Neural crest cell (in vitro differentiated cells): ENCODE data around the gene VRK2. TPM values are rescaled to one million over a fixed set of nuclear protein-coding genes. Genes with fewer than 3 reads are reported as not detected.
"Not testable (repeated sequence)": the region's sequence is repeated elsewhere in the genome, so short reads cannot be mapped to it uniquely, and the experiment has no call there.

ENCODE experiments used
- DNase-seq: peaks from one replicate; pipeline ENCODE4 v3.0.0; 2021; ENCODE audit warnings: low read depth, mixed read lengths, low spot score
- H3K27ac Mint-ChIP-seq: one replicate; pipeline ENCODE4 v1.8.0; 2021; ENCODE audit warnings: mild to moderate bottlenecking, mixed read lengths; ENCODE audit not compliant: unreplicated experiment
- H3K27me3 Mint-ChIP-seq: 2 replicates; pipeline ENCODE4 v1.8.0; 2021; ENCODE audit warnings: low read depth, mild to moderate bottlenecking, mixed read lengths
- H3K36me3 Mint-ChIP-seq: 2 replicates; pipeline ENCODE4 v1.8.0; 2021; ENCODE audit warnings: low read depth, mild to moderate bottlenecking, mixed read lengths
- H3K4me1 Mint-ChIP-seq: 2 replicates; pipeline ENCODE4 v1.8.0; 2021; ENCODE audit warnings: mixed read lengths
- H3K4me3 Mint-ChIP-seq: one replicate; pipeline ENCODE4 v1.8.0; 2021; ENCODE audit warnings: mild to moderate bottlenecking, mixed read lengths
- H3K9me3 Mint-ChIP-seq: 2 replicates; pipeline ENCODE4 v1.8.0; 2021; ENCODE audit warnings: mixed read lengths
- total RNA-seq: library from RNA; stranded (reverse); gene quantifications from 2 replicates; pipeline ENCODE4 v1.2.1, GENCODE V29; 2021
- TF ChIP-seq, protein P1 (sequence below): fragments of 200-600 bp; sonication (generic); conservative IDR thresholded peaks from 2 replicates; pipeline ENCODE4 v1.5.0; 2021; ENCODE audit warnings: antibody characterized with exemption, mild to moderate bottlenecking

Gene VRK2
- total RNA-seq, 1 donor from 2014 or later: 21.4 TPM

DNA sequence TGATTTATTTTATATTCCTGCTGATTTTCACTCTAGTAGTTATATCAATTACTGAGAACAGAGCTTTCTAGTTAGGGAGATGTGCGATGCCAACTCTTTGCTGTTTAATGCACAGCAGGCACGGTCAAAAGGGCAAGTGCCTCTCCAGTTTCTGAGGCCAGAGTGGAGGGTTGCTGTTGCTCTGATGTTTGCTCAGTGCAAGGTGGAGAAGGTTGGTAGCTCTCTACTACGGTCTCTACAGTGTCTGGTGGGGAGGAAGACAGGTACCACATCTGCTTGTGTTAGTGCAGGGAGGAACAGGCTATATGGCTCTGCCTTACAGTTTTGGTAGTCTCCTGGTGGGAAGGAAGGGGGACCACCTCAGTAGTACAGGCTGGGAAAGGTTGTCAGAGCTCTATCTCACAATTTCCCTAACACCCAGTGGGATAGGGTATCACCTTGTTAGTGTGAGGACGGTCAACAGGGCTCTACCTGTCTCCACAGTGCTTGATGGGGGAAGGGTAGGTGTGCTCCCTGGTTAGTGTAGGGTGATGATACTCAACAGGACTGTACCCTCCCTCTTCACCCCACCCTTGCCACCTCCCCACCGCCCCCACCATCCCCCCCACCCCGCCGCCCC, 108.7 kb downstream of the VRK2 start:
- no peaks in the 10 kb centered on the region for H3K4me1 Mint-ChIP-seq
- TF ChIP-seq, protein P1, sequence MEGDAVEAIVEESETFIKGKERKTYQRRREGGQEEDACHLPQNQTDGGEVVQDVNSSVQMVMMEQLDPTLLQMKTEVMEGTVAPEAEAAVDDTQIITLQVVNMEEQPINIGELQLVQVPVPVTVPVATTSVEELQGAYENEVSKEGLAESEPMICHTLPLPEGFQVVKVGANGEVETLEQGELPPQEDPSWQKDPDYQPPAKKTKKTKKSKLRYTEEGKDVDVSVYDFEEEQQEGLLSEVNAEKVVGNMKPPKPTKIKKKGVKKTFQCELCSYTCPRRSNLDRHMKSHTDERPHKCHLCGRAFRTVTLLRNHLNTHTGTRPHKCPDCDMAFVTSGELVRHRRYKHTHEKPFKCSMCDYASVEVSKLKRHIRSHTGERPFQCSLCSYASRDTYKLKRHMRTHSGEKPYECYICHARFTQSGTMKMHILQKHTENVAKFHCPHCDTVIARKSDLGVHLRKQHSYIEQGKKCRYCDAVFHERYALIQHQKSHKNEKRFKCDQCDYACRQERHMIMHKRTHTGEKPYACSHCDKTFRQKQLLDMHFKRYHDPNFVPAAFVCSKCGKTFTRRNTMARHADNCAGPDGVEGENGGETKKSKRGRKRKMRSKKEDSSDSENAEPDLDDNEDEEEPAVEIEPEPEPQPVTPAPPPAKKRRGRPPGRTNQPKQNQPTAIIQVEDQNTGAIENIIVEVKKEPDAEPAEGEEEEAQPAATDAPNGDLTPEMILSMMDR: no peak
- H3K36me3 Mint-ChIP-seq: peaks cover 22% of the 10 kb centered on the region
- no peaks in the 10 kb centered on the region for H3K9me3 Mint-ChIP-seq
- no peak for DNase-seq
- no peak overlapping the region for H3K27ac Mint-ChIP-seq
- H3K27me3 Mint-ChIP-seq: no peaks in the 10 kb centered on the region
- no peak overlapping the region for H3K4me3 Mint-ChIP-seq

DNA sequence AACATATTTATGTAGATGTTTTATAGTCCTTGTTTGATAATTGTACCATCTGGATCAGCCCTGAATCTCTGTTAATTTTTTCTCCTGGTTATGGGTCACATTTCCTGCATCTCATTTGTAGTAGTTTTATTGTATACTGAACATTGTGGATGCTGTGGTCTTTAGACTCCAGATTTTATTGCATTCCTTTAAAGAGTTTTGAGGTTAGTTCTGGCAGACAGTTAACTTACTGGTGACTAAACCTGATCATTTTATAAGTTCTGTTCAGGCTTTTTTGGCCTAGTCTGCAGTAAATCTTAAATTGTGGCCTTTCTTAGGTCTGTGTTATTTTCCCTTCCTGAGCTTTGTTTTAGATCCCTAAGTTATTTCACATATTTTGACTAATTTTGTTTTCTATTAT, 110.2 kb downstream of the VRK2 start:
- Mint-ChIP-seq H3K27me3 (no peaks in the 10 kb centered on the region), H3K9me3 (no peaks in the 10 kb centered on the region), H3K36me3 (peaks cover 25% of the 10 kb centered on the region), H3K27ac (no peak overlapping the region), H3K4me3 (no peak overlapping the region), H3K4me1 (no peaks in the 10 kb centered on the region)
- TF ChIP-seq, protein P1: no peak
- no peak for DNase-seq

DNA sequence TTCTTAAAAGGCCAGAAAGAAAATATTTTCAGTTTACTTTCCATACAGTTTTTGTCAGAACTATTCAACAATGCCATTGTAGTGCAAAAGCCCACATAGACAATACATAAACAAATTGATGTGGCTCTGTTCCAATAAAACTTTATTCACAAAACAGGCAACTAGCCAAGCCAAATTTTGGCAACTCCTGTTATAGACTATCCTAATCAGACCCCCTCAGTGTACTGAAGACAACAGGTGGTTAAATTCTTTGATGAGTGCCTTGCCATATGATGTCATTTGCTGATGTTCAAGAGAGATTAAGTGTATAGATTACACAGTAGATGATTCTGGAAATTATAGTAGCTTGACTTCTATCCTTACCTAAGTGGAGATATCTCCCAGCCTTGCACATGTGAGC, 111.1 kb downstream of the VRK2 start:
- no peak overlapping the region for H3K4me3 Mint-ChIP-seq
- no peak for DNase-seq
- H3K4me1 Mint-ChIP-seq: no peaks in the 10 kb centered on the region
- TF ChIP-seq, protein P1: no peak
- H3K27me3 Mint-ChIP-seq: no peaks in the 10 kb centered on the region
- H3K27ac Mint-ChIP-seq: no peak overlapping the region
- peaks cover 25% of the 10 kb centered on the region for H3K36me3 Mint-ChIP-seq
- no peaks in the 10 kb centered on the region for H3K9me3 Mint-ChIP-seq

DNA sequence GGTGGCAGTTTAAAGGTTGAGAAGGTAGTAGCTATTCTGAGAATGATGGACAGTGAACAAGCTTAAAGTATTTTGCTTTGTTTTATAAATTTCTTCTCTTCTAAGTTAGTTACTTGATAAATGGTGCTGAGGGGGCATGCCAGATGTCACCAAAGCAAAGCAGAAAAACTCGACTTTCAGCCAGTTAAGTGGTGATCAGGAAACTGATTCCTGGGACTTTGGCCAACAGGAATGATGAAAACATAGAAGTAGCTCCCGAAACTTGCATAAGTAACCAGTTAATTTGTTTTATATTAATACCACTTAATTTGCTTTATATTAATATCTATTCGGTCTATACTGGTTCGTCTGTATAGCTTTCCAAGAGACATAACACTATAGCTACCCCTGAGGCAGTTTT, 111.9 kb downstream of the VRK2 start:
- Mint-ChIP-seq H3K4me1 (no peaks in the 10 kb centered on the region), H3K36me3 (peaks cover 25% of the 10 kb centered on the region), H3K4me3 (no peak overlapping the region), H3K27me3 (no peaks in the 10 kb centered on the region), H3K9me3 (no peaks in the 10 kb centered on the region), H3K27ac (no peak overlapping the region)
- no peak for DNase-seq
- TF ChIP-seq, protein P1: no peak

DNA sequence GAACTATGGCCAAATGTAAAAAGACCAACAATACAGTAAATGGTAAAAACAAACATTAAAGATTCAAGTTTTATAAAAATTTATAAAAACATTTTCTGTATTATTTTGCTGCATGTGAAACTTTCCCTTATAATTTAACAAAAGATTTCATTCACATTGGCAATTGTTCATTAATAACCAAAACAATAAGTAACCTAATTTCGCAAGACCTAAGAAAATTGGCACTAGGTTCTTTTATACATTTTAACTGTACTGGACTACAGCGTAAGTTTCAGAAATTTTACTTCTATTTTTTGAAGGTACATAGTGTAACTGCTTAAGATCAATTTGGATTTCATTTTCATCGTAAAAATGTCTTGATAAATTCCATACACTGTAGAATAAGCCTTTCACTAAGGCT, 117.3 kb downstream of the VRK2 start:
- Mint-ChIP-seq H3K9me3 (no peaks in the 10 kb centered on the region), H3K27me3 (no peaks in the 10 kb centered on the region), H3K36me3 (peaks cover 11% of the 10 kb centered on the region), H3K27ac (no peak overlapping the region), H3K4me3 (no peak overlapping the region), H3K4me1 (no peaks in the 10 kb centered on the region)
- TF ChIP-seq, protein P1: no peak
- DNase-seq: no peak

DNA sequence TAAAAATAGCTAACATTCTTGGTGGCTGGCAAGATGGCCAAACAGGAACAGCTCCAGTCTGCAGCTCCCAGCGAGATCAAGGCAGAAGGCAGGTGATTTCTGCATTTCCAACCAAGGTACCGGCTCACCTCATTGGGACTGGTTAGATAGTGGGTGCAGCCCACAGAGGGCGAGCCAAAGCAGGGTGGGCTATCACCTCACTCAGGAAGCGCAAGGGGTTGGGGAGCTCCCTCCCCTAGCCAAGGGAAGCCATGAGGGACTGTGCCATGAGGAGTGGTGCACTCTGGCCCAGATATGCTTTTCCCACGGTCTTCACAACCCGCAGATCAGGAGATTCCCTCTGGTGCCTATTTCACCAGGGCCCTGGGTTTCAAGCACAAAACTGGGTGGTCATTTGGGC, 121.5 kb downstream of the VRK2 start:
- H3K27me3 Mint-ChIP-seq, H3K4me1 Mint-ChIP-seq, H3K9me3 Mint-ChIP-seq, H3K27ac Mint-ChIP-seq, DNase-seq, H3K4me3 Mint-ChIP-seq: not testable (repeated sequence)
- peaks cover 40% of the 10 kb centered on the region for H3K36me3 Mint-ChIP-seq

DNA sequence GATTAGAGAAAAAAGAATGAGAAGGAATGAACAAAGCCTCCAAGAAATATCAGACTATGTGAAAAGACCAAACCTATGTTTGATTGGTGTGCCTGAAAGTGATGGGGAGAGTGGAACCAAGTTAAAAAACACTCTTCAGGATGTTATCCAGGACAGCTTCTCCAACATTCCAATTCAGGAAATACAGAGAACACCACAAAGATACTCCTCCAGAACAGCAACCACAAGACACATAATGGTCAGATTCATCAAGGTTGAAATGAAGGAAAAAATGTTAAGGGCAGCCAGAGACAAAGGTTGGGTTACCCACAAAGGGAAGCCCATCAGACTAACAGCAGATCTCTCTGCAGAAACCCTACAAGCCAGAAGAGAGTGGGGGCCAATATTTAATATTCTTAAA, 123.2 kb downstream of the VRK2 start:
- DNase-seq, H3K4me3 Mint-ChIP-seq, H3K27me3 Mint-ChIP-seq, H3K27ac Mint-ChIP-seq, H3K4me1 Mint-ChIP-seq: not testable (repeated sequence)
- H3K9me3 Mint-ChIP-seq: peaks cover 12% of the 10 kb centered on the region
- H3K36me3 Mint-ChIP-seq: peaks cover 54% of the 10 kb centered on the region

DNA sequence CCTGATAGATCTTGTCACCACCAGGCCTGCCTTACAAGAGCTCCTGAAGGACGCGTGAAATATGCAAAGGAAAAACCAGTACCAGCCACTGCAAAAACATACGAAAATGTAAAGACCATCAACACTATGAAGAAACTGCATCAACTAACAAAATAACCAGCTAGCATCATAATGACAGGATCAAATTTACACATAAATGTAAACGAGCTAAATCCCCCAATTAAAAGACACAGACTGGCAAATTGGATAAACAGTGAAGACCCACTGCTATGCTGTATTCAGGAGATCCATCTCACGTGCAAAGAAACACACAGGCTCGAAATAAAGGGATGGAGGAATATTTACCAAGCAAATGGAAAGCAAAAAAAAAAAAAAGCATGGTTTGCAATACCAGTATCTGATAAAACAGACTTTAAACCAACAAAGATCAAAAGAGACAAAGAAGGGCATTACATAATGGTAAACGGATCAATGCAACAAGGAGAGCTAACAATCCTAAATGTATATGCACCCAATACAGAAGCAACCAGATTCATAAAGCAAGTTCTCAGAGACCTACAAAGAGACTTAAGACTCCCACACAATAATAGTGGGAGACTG, 123.8 kb downstream of the VRK2 start:
- peaks cover 12% of the 10 kb centered on the region for H3K9me3 Mint-ChIP-seq
- DNase-seq, H3K4me3 Mint-ChIP-seq, H3K27me3 Mint-ChIP-seq, H3K4me1 Mint-ChIP-seq, H3K27ac Mint-ChIP-seq: not testable (repeated sequence)
- H3K36me3 Mint-ChIP-seq: peaks cover 58% of the 10 kb centered on the region

DNA sequence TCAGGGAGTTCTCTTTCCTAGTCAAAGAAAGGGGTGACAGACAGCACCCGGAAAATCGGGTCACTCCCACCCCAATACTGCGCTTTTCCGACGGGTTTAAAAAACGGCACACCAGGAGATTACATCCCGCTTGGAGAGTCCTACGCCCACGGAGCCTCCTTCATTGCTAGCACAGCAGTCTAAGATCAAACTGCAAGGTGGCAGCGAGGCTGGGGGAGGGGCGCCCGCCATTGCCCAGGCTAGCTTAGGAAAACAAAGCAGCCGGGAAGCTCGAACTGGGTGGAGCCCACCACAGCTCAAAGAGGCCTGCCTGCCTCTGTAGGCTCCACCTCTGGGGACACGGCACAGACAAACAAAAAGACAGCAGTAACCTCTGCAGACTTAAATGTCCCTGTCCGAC, 125.2 kb downstream of the VRK2 start:
- H3K27ac Mint-ChIP-seq, H3K4me3 Mint-ChIP-seq, H3K4me1 Mint-ChIP-seq, H3K27me3 Mint-ChIP-seq, DNase-seq: not testable (repeated sequence)
- peaks cover 12% of the 10 kb centered on the region for H3K9me3 Mint-ChIP-seq
- H3K36me3 Mint-ChIP-seq: peaks cover 58% of the 10 kb centered on the region
